Fibroblast of skin of scalp (primary cell): ENCODE results near the gene NAP1L5. TPM values are rescaled to one million over a fixed set of nuclear protein-coding genes. Genes with fewer than 3 reads are reported as not detected.

Experiments used
- DNase-seq: peaks from one replicate; pipeline ENCODE4 v3.0.0-alpha.2; 2013
- polyA plus RNA-seq, 2 experiments: library from polyadenylated mRNA; unstranded; fragments of 120-200 nt; gene quantifications; one replicate each; pipeline ENCODE4 v1.2.1, GENCODE V29; 2013; ENCODE audit not compliant: insufficient read length in 2 of 2

Gene NAP1L5, protein sequence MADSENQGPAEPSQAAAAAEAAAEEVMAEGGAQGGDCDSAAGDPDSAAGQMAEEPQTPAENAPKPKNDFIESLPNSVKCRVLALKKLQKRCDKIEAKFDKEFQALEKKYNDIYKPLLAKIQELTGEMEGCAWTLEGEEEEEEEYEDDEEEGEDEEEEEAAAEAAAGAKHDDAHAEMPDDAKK
- 6.2 TPM for polyA plus RNA-seq (2013, experiment 1 of 2; ENCODE audit: insufficient read length)
- polyA plus RNA-seq (2013, experiment 2 of 2; ENCODE audit: insufficient read length), result 6.6 TPM

DNA sequence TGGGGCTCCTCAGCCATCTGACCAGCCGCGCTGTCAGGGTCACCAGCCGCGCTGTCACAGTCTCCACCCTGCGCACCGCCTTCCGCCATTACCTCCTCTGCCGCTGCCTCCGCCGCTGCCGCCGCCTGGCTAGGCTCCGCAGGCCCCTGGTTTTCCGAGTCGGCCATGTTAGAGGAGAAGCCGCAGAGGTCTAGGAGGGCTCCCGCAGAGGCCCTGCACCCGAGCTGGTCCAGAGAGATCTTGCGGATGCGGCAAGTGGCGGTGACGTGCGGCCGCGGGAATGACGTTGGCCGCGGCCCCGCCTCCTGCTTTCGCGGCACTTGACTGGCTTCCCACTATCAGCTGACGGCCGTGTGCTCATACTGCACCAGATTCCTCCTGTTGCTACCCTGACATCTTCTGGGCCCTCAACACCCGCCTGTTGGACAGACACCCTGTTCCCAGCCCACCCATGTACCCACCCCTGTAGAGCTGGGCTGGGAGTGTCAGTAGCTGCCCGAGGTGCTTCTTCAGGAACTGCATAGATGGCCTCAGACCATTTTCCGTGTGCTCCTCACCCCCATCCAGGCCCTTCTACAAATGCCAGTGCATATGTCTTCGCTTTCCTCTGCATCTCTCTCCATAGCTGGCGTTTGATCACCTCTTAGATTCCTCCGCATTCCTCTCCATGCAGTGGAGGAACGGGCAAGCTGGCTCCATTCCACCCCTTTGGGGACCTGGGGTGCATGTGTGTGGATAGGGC lies at the start of gene NAP1L5:
Gene NAP1L5, minus strand, starts transcription at position 242 of the 742 bp plus-strand sequence. Its CDS starts 75 bp downstream, at position 167.
- DNase-seq, result peak; percentile 69

DNA sequence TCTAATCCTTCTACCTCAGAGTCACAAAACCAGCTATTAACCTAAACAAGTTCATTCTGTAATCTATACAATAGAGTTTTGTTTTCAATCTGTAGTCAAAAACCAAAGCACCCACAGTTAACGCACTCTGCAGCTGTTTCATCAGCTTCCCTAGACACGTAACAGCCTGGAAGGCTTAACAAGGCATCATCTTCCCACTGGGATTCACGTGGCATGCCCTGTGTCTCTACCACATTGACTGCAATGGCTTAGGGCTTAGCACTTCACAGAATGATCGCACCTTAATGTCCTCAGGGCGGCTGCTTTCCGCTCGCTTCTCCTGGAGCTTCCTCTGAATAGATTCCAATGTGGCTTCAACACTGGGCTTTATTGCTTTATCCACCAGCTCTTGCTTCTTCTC lies 49.7 kb upstream of the NAP1L5 start:
- DNase-seq, result no peak

DNA sequence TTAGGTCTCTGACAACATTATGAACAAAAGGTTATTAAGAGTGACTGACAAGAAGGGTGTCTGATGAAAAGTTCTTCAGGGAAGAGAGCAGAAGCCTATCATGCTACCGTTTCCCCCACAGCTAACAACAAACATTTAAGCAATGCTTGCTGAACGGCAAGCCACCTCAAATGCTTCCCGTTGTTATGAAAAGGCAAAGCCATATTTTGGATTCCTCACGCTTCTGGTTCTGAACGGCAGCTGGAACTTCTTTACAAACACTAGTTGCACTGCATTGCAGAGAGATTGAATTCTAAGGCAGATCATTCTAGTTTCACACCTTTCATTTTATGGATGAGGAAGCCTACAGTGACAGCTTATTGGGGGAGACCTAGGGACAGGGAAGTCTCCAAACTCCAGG lies 48.6 kb upstream of the NAP1L5 start:
- DNase-seq, result no peak

DNA sequence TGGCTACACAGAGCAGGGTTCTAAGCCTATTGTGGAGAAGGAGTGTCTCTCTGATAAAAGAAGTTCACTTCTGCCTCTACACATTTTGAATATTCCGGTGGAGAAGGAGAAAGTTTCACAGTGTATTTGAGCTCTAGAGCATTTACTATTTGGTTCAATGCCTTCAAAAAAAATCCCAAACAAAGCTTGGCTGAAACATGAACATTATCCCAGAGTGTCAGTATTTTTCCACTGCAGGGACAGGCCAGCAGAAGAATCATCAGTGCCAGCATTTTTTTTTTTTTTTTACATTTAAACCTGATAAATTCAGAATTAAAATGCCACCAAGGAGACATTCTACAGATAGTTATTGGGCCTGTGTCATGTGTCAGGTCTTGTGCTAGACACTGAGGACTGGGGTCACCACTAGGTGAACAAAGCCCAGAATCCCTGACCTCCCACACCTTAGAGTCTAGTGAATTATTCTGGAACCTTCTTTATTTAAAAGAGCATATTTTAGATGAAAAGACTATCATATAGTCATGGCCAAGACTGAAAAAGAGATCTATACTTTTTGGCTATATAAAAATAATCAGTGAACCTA lies 48.0 kb upstream of the NAP1L5 start:
- DNase-seq, result no peak

DNA sequence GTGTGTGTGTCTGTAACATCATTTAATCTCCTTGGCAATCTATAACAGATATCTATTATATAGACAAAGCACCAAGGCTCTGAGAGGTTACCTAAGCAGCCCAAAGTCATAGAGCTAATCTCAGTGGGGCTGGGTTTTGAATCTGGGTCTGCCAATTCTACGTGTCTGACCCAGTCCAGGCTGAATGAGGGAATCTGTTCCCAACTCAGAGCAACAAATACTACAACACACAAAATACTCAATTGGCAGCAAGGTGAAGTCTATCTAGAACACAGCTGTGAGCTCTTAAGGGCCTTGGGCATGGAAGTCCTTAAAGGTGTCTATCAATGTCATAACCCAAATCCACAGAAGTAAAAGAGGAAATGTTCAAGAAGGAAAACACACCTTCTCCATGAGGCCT lies 47.5 kb upstream of the NAP1L5 start:
- DNase-seq, result no peak

DNA sequence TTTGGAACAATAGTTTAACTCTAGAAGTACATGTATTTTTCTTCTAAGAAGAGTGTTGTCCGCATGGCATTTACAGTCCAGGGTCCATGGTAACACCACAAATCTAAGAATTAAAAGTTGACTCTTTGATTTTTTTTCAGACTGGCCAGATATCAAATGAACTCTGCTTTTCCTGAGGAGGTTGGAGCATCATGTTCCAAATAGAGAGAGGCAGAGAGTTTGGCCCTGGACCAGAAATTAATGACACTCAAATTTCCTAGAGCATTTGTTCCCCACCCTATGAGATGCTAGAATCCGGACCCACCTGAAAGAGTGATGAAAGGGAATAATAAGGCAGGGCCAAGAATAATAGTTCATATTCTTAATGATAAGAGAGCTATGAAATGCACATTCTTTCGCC lies 47.0 kb upstream of the NAP1L5 start:
- DNase-seq, result no peak

DNA sequence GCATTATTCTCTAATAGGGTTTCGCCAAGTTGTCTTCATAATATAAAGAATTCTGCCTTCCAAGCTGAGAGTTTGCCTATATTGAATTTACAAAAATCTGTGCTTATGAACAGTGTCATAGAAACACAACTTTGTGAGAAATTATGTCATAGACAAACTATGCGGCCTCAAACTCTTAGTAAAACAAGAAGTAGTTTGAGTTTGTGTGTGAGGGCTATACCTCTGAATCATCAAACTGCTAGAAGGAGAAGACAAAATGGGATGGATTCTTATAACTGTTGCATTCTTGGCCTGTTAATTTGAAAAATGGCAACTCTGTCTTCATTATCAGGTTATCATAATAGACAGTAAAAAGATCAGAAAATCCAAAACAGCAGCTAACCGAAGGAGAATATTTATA lies 46.1 kb upstream of the NAP1L5 start:
- DNase-seq, result peak; percentile 90

DNA sequence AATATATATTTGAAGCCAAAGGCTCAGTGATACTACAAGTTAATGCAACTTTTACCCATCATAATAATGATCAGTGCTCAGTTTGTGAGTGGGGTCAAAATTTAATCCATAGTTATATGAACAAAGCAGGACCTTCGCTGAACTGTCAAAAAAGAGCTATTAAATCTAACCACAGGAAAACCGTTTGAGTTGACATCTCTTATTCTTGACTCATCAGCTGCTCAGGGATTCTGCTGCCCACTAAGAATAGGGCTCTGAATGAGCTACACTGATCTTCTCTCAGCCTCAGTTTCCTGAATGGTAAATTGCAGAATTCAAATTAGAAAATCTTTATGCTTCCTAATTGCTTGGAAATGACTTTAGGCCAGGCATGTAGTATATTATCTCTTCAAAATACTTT lies 44.9 kb upstream of the NAP1L5 start:
- no peak for DNase-seq

DNA sequence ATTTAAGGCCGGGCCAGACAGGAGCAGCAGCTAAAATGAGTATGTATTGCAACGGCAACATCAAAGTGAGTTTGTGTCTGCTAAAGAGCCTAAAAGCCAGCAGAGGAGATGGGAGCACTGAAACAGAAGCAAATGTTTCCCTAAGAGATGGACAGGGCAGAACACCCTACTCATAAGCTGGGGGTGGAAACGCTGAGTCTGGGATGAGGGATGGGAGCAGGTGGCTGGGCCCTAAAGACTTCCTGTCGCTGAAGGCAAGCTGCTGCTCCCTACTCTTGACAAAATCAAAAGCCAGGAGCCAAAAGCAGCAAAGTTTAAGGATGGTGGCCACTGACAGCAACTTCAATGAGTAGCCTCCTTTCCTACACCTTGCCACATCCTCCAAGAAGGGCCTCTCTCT lies 40.6 kb upstream of the NAP1L5 start:
- no peak for DNase-seq

DNA sequence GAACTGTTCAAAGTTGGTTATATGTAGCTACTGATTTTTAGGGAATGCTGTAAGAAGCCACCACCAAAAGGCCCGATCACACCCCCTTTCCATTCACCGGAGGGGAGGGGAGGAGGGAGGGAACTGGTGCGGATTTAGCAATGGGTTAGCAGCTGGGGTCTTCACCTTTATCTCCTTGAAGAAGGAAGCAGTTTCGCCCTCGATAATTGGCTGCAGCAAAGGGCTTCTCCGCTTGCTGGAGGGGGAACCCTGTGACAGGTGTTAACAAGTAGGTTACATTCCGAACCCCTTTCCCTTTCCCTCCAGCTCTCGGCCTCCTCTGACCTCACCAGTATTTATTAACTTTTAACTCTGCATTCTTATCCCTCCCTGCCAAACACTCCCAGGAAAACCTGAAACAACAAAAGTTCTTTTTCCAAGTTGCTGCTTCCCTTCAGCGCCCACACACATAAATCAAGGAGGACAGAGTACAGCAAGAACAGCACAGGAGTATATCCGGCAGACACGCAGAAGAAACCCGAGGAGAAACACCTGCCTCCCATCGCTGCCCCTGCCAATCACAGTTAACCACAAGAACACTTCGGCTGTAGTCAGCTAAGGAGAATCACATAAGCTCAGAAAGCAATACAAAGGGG lies 39.8 kb upstream of the NAP1L5 start:
- DNase-seq, result no peak

DNA sequence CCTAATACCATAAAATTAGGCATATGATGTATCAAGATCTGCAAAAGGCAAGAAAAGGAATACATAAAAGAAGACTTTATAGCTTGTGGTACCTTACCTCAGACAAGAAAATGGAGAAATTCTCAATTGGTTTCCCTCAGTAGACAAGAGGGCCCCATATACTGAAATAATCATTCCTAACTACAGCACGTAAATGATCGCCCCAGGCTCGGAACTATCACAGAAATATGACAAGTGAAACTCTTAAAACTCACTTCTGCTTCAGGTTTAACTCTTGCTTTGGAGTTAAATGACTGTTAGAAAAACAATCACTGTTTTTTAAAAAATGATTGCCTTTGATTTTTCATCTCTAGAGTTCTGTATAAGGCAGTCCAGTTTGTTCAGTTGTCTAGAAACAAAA lies 38.6 kb upstream of the NAP1L5 start:
- no peak for DNase-seq

DNA sequence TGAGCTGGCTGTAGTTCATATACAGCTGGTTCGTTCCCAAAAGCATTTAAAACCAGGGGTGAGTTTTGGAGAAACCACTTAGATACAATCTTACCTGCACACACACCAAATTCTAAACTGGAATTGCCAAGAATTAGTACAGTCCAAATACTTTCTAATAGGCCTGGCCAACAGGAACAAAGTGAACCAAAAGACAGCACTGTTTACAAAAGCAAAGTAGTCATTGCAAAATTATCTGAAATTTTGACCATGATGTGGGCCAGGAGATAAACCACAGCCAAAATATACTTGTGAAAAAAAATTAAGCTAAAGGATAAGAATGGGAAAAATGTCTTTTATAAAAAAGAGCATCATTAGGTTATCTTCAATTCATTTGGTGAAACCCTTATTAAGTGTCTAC lies 37.9 kb upstream of the NAP1L5 start:
- DNase-seq, result no peak

DNA sequence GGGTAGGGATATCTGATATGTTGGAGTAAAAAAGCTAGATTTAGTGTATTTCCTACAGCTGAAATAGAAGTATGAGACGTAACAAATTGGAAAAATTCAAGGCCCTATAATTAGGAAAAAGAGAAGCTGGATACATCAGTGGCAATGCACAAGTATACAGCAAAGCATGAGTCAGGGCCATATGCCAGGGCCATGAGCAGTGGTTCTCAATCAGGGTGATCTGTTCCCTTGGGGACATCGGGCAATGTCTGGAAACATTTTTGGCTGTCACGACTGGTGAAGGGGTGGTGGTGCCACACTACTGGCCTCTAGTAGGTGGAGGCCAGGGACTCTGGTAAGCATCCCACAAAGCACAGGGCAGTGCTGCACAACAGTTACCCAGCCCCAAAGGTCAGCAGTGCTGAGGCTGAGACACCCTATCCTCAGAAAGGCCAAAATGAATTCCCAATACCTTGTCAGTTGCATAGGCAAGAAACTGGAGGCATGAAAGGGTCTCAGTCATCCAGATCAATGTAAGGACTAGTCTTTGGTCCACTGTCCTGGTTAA lies 36.8 kb upstream of the NAP1L5 start:
- DNase-seq, result no peak

DNA sequence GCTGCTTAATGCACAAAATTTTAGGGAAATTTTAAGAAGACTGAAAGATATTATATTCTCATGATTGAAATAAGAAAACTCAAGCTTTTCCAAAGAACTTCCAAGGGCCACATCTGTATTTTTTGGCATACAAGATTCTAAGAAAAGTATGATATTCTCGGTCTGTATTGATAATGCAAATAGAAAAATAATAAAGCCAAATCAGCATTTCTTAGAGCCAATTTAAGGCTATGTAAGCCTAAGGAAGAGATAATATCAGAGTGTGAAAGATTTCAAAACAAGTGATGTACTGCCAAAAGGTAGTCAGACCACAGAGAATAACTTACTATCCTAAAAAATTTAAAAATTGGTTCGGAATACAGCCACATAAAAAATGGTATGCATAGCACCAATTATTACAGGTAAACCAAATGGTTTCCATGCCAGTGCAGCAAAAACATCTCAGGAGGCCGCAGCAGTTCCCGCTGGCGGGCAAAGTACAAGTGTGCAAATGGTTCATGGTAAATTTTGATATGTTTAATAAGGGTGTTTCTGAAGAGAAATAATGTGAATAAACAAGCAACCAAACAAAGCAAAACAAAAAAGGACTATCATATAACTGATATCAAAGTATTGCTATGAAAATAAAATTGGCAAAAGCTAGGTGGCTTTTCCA lies 35.2 kb upstream of the NAP1L5 start:
- no peak for DNase-seq

DNA sequence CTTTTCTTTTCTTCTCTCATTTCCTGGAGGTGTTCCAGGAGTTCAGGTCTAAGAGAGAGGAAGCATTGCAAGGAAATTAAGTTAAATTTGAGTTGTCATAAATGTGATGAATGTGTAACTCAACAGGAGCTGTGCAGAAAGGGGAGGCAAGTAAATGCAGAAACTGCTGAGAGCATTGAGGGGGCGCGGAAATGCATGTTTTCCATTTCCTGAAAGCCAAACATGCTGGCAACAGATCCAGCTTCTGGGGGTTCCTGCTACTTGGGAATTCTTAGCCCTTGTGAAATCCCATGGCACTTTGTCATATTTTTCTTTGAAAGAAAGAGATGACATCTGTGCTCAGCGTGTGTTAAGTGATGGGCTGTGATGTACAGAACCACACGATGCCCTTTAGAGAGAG lies 33.8 kb upstream of the NAP1L5 start:
- DNase-seq, result peak; percentile 71

DNA sequence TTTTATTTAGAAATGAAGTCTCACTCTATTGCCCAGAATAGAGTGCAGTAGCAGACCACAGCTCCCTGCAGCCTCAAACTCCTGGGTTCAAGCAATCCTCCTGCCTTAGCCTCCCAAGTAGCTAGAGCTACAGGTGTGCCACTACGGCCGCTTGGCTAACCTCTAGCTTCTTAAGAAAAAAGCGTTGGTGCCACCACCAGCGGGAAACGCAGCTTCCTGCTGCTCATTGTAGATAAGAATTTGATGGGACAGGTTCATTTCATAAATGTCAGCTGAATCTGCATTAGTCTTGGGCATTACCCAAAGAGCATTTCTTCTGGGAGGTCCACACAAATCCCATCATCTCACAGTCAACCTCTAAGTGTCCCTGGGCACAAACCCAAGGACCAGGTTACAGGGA lies 33.2 kb upstream of the NAP1L5 start:
- DNase-seq, result no peak

DNA sequence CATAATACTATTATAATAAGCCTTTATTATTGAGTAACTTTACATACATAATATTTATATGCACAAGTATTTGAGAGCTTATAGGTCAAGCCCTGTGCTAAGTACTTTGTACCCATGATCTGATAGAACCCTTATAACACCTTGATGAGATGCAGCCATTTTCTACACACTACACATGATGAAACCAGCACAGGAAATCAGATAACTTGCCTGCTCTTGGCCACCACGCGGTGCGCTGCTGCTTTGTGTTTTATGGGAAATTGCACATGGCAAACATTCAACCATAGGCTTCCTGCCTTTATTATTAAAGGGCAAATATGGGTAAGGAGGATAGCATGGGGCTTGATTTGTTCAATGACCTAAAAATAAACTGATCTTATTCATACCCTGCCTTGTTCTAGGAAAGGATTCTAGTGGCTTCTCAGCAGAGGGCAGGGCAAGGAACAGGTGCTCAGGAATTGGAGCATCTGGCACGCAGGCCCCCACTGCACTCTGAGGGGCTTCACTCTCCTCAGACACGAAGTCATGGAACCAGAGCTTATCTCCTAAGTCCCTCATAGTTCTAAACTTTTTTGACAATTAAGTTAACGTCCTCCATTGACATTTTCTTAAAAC lies 31.6 kb upstream of the NAP1L5 start:
- DNase-seq, result no peak

DNA sequence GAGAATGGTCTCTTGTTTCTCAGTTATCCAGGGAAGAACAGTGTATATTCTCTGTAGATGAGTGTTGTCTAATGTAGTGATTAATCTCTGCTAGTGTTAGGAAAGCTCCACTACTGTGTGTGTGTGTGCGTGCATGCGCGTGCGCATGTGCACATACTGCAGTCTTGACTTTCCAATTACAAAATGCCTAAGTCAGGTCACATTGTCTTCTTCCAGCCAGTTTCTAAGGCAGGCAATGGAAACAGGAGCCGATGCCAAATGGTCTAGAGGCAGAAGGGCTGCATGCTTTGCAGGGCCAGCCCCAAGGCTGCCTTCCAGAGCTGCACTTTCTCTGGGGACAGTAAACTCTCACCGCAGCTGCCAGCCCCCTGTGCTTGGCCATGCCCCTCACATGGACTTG lies 30.5 kb upstream of the NAP1L5 start:
- DNase-seq, result no peak

DNA sequence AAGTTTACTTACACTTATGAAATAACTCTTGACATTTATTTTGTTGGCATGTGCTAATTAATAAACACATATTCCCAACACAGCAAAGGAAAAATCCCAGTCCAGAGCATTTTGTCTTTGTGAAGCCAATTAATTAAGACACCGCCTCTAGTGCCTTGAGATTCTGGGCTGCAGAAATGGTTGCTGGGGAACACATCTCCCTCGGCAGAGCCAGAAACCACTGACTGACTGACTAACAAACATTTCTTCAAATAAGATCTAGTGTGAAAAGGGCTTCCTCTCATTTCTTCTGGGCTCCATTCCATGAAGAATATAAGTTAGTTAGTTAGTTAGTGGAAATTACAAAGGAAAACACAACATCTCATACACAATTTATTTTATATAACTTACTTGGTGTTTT lies 28.4 kb upstream of the NAP1L5 start:
- no peak for DNase-seq

DNA sequence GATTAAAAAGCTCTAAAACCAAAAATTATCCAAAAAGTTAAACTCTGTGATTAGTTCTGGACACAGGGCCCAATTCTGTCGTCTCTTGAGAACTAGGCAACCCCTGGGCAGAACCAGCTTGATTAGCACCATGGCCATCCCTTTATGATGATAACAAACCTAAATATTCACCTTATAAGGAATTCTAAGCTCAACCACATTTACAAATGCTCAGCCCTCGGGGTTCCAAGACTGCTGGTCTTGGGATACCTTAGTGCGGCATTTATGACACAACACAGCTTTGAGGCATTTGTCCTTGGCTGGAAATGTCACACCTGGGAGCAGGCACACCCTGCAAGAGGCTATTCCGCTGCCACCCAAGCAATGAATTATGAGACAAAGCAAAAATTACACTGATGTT lies 27.5 kb upstream of the NAP1L5 start:
- no peak for DNase-seq

DNA sequence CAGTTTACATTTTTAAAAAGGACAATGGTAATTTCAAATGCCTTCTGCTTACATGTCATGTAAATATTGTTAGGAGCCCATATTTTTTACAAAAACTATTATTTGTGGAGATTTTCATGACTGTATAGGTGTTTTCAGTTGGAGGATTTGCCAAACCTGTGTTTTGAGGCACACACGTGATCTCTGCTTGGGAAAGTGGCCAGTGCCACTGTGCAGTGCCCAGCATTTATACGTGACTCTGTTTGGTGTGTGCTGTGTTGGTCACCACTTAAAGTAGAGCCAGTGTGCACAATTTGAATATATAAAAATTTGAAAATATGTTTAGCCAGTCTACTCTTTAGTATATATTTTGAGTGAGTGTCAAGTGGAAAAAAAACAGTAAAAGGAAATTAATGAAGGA lies 26.8 kb upstream of the NAP1L5 start:
- no peak for DNase-seq

DNA sequence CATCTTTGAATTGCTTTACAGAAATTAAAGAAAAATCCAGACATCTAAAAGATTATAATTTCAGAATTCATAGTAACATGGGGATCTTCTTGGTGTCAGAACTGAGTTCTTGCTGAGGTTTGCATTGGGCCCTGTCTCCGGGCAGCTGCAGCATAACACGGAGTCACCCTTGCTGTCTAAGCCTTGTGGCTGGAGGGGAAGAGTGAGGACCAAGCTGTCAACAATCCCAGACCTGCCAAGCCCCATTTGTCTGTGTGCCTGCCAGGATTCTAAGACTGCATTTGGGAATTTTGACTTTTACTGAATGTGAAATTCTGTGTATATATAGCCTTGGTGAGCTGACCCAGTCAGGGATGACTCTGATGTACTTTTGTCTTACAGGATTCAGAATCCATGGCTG lies 25.2 kb upstream of the NAP1L5 start:
- DNase-seq, result no peak
